ENCODE measurements around the gene CALCOCO1. TPM values are rescaled to one million over a fixed set of nuclear protein-coding genes. Genes with fewer than 3 reads are reported as not detected.

Gene CALCOCO1
- total RNA-seq, 1 donor from 2014 or later = 144 TPM

DNA sequence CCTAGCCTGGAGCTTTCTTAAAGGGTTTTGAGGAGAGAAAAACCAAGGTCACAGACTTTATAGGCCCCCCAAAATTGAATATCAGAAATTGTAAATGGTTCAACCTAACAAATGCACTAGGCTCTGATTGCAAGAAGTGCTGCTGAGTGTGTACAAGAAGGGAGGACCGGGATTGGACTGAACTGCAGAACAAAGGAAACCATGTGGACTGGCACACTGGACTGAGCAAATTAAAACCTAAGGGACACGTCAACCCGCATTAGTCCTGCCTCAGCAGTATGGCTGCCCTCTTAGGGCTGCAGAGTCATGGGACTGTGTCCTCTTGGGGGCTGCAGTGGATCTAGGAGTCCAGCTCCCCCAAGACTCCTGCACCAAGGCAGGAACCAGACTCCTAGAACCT, 25.4 kb upstream of the CALCOCO1 start:
- H3K4me3 Mint-ChIP-seq (ENCODE audit: unreplicated experiment) = no peak overlapping the region
- no peaks in the 10 kb centered on the region for H3K9me3 Mint-ChIP-seq (ENCODE audit: unreplicated experiment)
- peaks cover 4% of the 10 kb centered on the region for H3K36me3 Mint-ChIP-seq (ENCODE audit: low read depth, unreplicated experiment)
- H3K4me1 Mint-ChIP-seq (ENCODE audit: unreplicated experiment) = peaks cover 6% of the 10 kb centered on the region
- no peak overlapping the region for H3K27ac Mint-ChIP-seq (ENCODE audit: unreplicated experiment)
- DNase-seq (ENCODE audit: low spot score) = no peak
- peaks cover 9% of the 10 kb centered on the region for H3K27me3 Mint-ChIP-seq (ENCODE audit: unreplicated experiment)
- TF ChIP-seq, protein P1, sequence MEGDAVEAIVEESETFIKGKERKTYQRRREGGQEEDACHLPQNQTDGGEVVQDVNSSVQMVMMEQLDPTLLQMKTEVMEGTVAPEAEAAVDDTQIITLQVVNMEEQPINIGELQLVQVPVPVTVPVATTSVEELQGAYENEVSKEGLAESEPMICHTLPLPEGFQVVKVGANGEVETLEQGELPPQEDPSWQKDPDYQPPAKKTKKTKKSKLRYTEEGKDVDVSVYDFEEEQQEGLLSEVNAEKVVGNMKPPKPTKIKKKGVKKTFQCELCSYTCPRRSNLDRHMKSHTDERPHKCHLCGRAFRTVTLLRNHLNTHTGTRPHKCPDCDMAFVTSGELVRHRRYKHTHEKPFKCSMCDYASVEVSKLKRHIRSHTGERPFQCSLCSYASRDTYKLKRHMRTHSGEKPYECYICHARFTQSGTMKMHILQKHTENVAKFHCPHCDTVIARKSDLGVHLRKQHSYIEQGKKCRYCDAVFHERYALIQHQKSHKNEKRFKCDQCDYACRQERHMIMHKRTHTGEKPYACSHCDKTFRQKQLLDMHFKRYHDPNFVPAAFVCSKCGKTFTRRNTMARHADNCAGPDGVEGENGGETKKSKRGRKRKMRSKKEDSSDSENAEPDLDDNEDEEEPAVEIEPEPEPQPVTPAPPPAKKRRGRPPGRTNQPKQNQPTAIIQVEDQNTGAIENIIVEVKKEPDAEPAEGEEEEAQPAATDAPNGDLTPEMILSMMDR (IDR thresholded peaks at IDR 0.05; ENCODE audit: unreplicated experiment) = no peak

DNA sequence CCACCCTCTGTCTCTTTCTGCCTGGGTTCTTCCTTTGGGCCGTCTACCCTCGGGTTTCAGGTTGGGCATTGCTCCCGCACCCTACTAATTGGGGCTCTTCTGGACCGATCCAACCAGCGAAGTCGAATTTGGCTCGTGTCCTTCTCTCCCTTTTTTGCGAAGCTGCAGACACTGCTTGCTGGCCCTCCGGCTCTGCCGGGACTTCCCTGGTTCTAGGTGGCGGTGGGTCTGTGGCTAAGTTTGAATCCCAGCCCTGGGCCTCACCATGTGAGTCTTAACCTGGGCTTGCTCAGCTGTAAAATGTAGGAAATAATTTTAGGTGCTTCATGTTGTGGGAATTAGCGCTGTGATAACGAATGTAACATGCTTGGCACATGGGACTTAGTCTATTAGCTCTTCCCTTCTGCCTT, 24.9 kb upstream of the CALCOCO1 start:
- H3K4me1 Mint-ChIP-seq (ENCODE audit: unreplicated experiment) = peaks cover 3% of the 10 kb centered on the region
- TF ChIP-seq, protein P1 (IDR thresholded peaks at IDR 0.05; ENCODE audit: unreplicated experiment) = no peak
- H3K36me3 Mint-ChIP-seq (ENCODE audit: low read depth, unreplicated experiment) = peaks cover 4% of the 10 kb centered on the region
- H3K27ac Mint-ChIP-seq (ENCODE audit: unreplicated experiment) = no peak overlapping the region
- peaks cover 11% of the 10 kb centered on the region for H3K27me3 Mint-ChIP-seq (ENCODE audit: unreplicated experiment)
- H3K9me3 Mint-ChIP-seq (ENCODE audit: unreplicated experiment) = no peaks in the 10 kb centered on the region
- DNase-seq (ENCODE audit: low spot score) = no peak
- H3K4me3 Mint-ChIP-seq (ENCODE audit: unreplicated experiment) = no peak overlapping the region

DNA sequence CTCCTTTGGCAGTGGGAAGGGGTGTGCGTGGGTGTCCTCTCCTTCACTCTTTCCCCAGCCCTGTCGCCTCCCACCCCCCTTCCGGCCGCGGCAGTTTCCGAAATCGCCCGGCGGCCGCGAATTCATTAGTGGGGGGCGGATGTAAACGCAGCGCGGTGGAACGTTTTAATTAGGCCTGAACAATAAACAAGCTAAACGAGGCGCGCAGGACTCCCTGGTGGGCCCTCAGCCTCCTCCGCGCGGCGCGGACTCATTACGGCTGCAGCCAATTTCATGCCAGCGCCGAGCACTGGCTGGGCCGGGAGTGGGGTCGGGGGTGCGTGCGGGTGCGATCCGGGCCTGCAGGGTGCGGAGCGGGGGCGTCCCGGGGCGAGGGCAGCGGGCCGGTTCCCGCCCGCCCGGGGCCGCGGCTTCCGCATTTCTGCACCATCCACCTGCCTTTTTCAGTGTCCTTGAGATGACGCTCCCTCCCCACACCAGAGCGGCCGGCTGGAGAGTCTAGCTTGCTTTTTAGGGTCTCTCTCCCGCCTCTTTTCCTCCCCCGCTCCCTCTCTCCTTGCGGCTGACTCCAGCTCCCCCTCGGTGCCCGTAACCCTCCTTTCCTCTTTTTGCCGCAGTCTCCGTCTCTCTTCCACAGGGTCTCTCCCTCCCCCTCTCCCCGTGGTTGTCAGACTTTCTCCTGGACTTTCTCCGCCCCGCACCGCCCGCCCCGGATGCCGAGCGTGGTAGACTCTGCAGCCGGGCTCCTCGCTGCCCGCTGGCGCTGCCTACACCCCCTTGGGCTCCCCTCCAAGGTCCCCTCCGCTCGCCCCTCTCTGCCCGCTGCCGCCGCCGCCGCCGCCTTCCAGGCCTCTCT, 24.3 kb upstream of the CALCOCO1 start, which contains the start of gene CISTR:
CISTR (minus strand) TSS at position 644 of the 856 bp plus-strand sequence.
- Mint-ChIP-seq H3K9me3 (ENCODE audit: unreplicated experiment) (no peaks in the 10 kb centered on the region), H3K27me3 (ENCODE audit: unreplicated experiment) (peaks cover 15% of the 10 kb centered on the region), H3K4me3 (ENCODE audit: unreplicated experiment) (no peak within 1 kb of the TSS), H3K36me3 (ENCODE audit: low read depth, unreplicated experiment) (peaks cover 7% of the 10 kb centered on the region), H3K4me1 (ENCODE audit: unreplicated experiment) (peaks cover 3% of the 10 kb centered on the region), H3K27ac (ENCODE audit: unreplicated experiment) (no peak within 1 kb of the TSS)
- TF ChIP-seq, protein P1 (IDR thresholded peaks at IDR 0.05; ENCODE audit: unreplicated experiment) = no peak
- no peak for DNase-seq (ENCODE audit: low spot score)

DNA sequence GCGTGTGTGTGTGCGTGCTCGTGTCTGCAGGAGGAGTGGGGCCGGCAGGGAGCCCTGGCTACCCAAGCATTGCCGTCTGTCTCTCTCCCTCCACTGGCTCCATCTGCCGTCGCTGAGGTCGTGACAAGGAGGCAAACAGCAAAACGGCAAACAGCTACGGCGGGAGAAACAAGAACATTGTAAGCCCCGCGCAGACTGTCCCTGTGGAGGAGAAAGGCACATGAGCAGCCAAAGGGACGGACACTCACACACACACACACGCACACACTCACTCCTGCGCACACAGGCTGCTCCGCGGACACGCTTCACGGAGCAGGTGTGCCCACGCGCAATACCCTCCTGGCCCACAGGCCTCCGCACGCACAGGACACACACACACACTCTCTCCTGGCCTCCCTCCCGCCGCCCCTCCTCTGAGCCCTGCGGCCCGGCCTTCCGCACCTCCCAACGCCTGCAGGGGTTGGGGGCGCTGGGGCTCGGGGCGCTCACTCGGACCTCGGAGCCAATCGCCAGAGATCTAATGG, 23.6 kb upstream of the CALCOCO1 start:
- no peak for DNase-seq (ENCODE audit: low spot score)
- Mint-ChIP-seq H3K4me1 (ENCODE audit: unreplicated experiment) (peaks cover 3% of the 10 kb centered on the region), H3K9me3 (ENCODE audit: unreplicated experiment) (no peaks in the 10 kb centered on the region), H3K36me3 (ENCODE audit: low read depth, unreplicated experiment) (peaks cover 7% of the 10 kb centered on the region), H3K4me3 (ENCODE audit: unreplicated experiment) (no peak overlapping the region), H3K27ac (ENCODE audit: unreplicated experiment) (no peak overlapping the region), H3K27me3 (ENCODE audit: unreplicated experiment) (peaks cover 15% of the 10 kb centered on the region)
- TF ChIP-seq, protein P1 (IDR thresholded peaks at IDR 0.05; ENCODE audit: unreplicated experiment) = no peak

Data from endothelial cell (in vitro differentiated cells).